A549 treated with GW870086 at 1 μM for 4 hours (cell line): ENCODE results near the gene RNF225. TPM values are rescaled to one million over a fixed set of nuclear protein-coding genes. Genes with fewer than 3 reads are reported as not detected.

Experiments
- total RNA-seq: library from RNA; stranded (reverse); fragments of 200-300 nt; extraction: Qiagen RNA extraction; gene quantifications from 5 replicates; pipeline ENCODE4 v1.2.3, GENCODE V29; 2022; ENCODE audit warnings: low read depth

The RNF225 gene
- total RNA-seq, result 0.13 to 0.15 TPM in 2 of 5 replicates, not detected in the others

GRCh38 chr19:58395220-58395978, at the start of gene RNF225:
RNF225 (plus strand) TSS chr19:58395656; CDS start chr19:58396090, 434 bp downstream.

GRCh38 chr19:58352760-58353671, 42.4 kb upstream of the RNF225 start, which contains the start of gene A1BG:
A1BG (minus strand) TSS chr19:58353492; CDS start chr19:58353437, 55 bp downstream.

GRCh38 chr19:58362272-58362994, 33.0 kb upstream of the RNF225 start, which contains the start of gene ZNF497:
ZNF497 (minus strand) TSS chr19:58362751; CDS start chr19:58357635, 5,116 bp downstream.

GRCh38 chr19:58380662-58381459, 14.6 kb upstream of the RNF225 start, which contains the start of gene ZNF837:
ZNF837 (minus strand) TSS chr19:58381030; CDS start chr19:58369332, 11,698 bp downstream.

GRCh38 chr19:58386576-58387337, 8.7 kb upstream of the RNF225 start, which contains the start of gene RPS5:
RPS5 (plus strand) TSS chr19:58387269; CDS start chr19:58388138, 869 bp downstream.

GRCh38 chr19:58408152-58409009, 12.9 kb downstream of the RNF225 start, which contains the start of gene ZNF584:
ZNF584 (plus strand) TSS chr19:58408649; CDS start chr19:58409148, 499 bp downstream.

GRCh38 chr19:58439576-58440554, 44.4 kb downstream of the RNF225 start, which contains the start of gene ZNF132:
ZNF132 (minus strand) TSS chr19:58440153; CDS start chr19:58439821, 332 bp downstream.

Other genes starting within 250 kb of the RNF225 start
- 2.6 to 3.4 TPM (median 2.9 TPM) in 5 replicates for gene ZNF329, start 244.9 kb upstream of the RNF225 start, total RNA-seq
- gene ZNF274, start 212.6 kb upstream of the RNF225 start, total RNA-seq, result 12.7 to 15.3 TPM (median 13.7 TPM) in 5 replicates
- 15.8 to 22.5 TPM (median 18.2 TPM) in 5 replicates for gene ZNF544, start 166.7 kb upstream of the RNF225 start, total RNA-seq
- gene ZNF8, start 116.7 kb upstream of the RNF225 start, total RNA-seq, result 0.93 to 1.3 TPM (median 0.97 TPM) in 5 replicates
- gene ERVK3-1, start 90.3 kb upstream of the RNF225 start, total RNA-seq, result 89.0 to 109 TPM (median 96.0 TPM) in 5 replicates
- gene ZSCAN22, start 68.7 kb upstream of the RNF225 start, total RNA-seq, result 2.1 to 2.7 TPM (median 2.4 TPM) in 5 replicates
- 11.1 to 14.3 TPM (median 13.5 TPM) in 5 replicates for gene A1BG, start 42.2 kb upstream of the RNF225 start, total RNA-seq
- 0.77 to 1.4 TPM (median 1.1 TPM) in 5 replicates for gene ZNF497, start 32.9 kb upstream of the RNF225 start, total RNA-seq
- gene ZNF837, start 14.6 kb upstream of the RNF225 start, total RNA-seq, result 0.98 to 1.5 TPM (median 1.4 TPM) in 5 replicates
- 2,355 to 2,530 TPM (median 2,454 TPM) in 5 replicates for gene RPS5, start 8.4 kb upstream of the RNF225 start, total RNA-seq
- gene ZNF584, start 13.0 kb downstream of the RNF225 start, total RNA-seq, result 18.1 to 21.1 TPM (median 20.1 TPM) in 5 replicates
- 0.06 to 0.14 TPM (median 0.13 TPM) in 5 replicates for gene ZNF132, start 44.5 kb downstream of the RNF225 start, total RNA-seq
- 5.3 to 8.0 TPM (median 6.5 TPM) in 5 replicates for gene ZNF324B, start 56.0 kb downstream of the RNF225 start, total RNA-seq
- gene ZNF324, start 71.4 kb downstream of the RNF225 start, total RNA-seq, result 7.6 to 9.7 TPM (median 9.1 TPM) in 5 replicates
- gene ZNF446, start 80.7 kb downstream of the RNF225 start, total RNA-seq, result 11.1 to 12.6 TPM (median 12.1 TPM) in 5 replicates
- gene SLC27A5, start 116.3 kb downstream of the RNF225 start, total RNA-seq, result 26.4 to 30.1 TPM (median 28.2 TPM) in 5 replicates
- 13.0 to 19.0 TPM (median 18.3 TPM) in 5 replicates for gene ZBTB45, start 124.2 kb downstream of the RNF225 start, total RNA-seq
- 554 to 826 TPM (median 682 TPM) in 5 replicates for gene TRIM28, start 148.4 kb downstream of the RNF225 start, total RNA-seq
- gene CHMP2A, start 159.4 kb downstream of the RNF225 start, total RNA-seq, result 191 to 213 TPM (median 195 TPM) in 5 replicates
- 127 to 152 TPM (median 136 TPM) in 5 replicates for gene UBE2M, start 163.0 kb downstream of the RNF225 start, total RNA-seq
- 10.2 to 15.4 TPM (median 14.0 TPM) in 5 replicates for gene MZF1, start 177.7 kb downstream of the RNF225 start, total RNA-seq